OCI-LY7 (cell line): Measurements from ENCODE around the gene KCNH1.

Experiments
- EZH2phosphoT487 ChIP-seq: fragments of 200-600 bp; sonication (generic); IDR thresholded peaks from 2 replicates; pipeline ENCODE4 v1.6.1; 2018; ENCODE audit warnings: low read depth, borderline replicate concordance, mild to moderate bottlenecking, mixed run types, antibody characterized with exemption, low read length, moderate library complexity, mixed read lengths
- TF ChIP-seq, protein P1 (sequence below): fragments of 200-600 bp; sonication (generic); conservative IDR thresholded peaks from 2 replicates; pipeline ENCODE4 v1.5.1; 2014; ENCODE audit warnings: mild to moderate bottlenecking, antibody characterized with exemption, low read length, moderate library complexity, mixed read lengths

DNA sequence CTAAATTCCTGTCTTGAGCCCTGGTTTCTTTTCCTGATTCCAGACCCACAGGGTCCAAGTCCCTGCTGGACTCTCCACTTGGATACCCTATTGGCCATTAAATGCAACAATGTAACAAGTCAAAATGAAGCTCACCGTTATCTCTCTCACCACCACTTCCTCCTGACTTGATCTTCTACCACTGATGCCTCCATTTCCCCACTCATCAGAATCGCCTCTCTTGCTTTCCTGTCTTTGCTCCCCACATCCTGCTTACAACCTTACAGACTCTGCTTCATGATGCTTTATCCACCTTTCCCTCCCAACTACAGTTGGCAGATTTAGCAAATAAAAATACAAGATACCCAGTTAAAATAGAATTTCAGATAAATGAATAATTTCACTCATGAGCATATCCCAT lies 343.8 kb downstream of the KCNH1 start:
- TF ChIP-seq, protein P1, sequence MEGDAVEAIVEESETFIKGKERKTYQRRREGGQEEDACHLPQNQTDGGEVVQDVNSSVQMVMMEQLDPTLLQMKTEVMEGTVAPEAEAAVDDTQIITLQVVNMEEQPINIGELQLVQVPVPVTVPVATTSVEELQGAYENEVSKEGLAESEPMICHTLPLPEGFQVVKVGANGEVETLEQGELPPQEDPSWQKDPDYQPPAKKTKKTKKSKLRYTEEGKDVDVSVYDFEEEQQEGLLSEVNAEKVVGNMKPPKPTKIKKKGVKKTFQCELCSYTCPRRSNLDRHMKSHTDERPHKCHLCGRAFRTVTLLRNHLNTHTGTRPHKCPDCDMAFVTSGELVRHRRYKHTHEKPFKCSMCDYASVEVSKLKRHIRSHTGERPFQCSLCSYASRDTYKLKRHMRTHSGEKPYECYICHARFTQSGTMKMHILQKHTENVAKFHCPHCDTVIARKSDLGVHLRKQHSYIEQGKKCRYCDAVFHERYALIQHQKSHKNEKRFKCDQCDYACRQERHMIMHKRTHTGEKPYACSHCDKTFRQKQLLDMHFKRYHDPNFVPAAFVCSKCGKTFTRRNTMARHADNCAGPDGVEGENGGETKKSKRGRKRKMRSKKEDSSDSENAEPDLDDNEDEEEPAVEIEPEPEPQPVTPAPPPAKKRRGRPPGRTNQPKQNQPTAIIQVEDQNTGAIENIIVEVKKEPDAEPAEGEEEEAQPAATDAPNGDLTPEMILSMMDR: no peak
- no peak for TF ChIP-seq EZH2phosphoT487
